HG02852 (cell line): Measurements from ENCODE around the gene CAVIN2.
A peak's percentile ranks its signal among the peaks of the same experiment; 100 is the strongest.

Experiments
- ATAC-seq: cut with Tn5 transposase; IDR thresholded peaks from one replicate; pipeline ENCODE4 v1.9.1; 2021; ENCODE audit warnings: mild to moderate bottlenecking, moderate library complexity; ENCODE audit not compliant: unreplicated experiment

The CAVIN2 gene

GRCh38 chr2:191866195-191866594 is 19.3 kb upstream of the CAVIN2 start:
- no peak for ATAC-seq

GRCh38 chr2:191864628-191865374 is 17.9 kb upstream of the CAVIN2 start:
- ATAC-seq = no peak

- ATAC-seq = no peak
Observed at GRCh38 chr2:191863988-191864387, 17.1 kb upstream of the CAVIN2 start.

GRCh38 chr2:191862156-191862775 is 15.4 kb upstream of the CAVIN2 start:
- no peak for ATAC-seq

- ATAC-seq = no peak
Observed at GRCh38 chr2:191860760-191861466, 14.0 kb upstream of the CAVIN2 start.

- ATAC-seq = no peak
Observed at GRCh38 chr2:191859681-191860080, 12.8 kb upstream of the CAVIN2 start.

GRCh38 chr2:191857886-191858285 is 11.0 kb upstream of the CAVIN2 start:
- no peak for ATAC-seq

- ATAC-seq = no peak
Observed at GRCh38 chr2:191857259-191857805, 10.4 kb upstream of the CAVIN2 start.

- ATAC-seq = no peak
Observed at GRCh38 chr2:191856111-191856876, 9.4 kb upstream of the CAVIN2 start.

- no peak for ATAC-seq
Observed at GRCh38 chr2:191855382-191855781, 8.5 kb upstream of the CAVIN2 start.

GRCh38 chr2:191854382-191855372 is 7.8 kb upstream of the CAVIN2 start:
- ATAC-seq = no peak

GRCh38 chr2:191853843-191854242 is 7.0 kb upstream of the CAVIN2 start:
- ATAC-seq = no peak

- no peak for ATAC-seq
Observed at GRCh38 chr2:191851158-191851557, 4.3 kb upstream of the CAVIN2 start.

GRCh38 chr2:191848771-191849767 is 2.2 kb upstream of the CAVIN2 start:
- no peak for ATAC-seq

GRCh38 chr2:191847764-191848163 is 876 bp upstream of the CAVIN2 start:
- no peak for ATAC-seq

- ATAC-seq = peak; percentile 19
Observed at GRCh38 chr2:191845876-191846514, 893 bp downstream of the CAVIN2 start.

GRCh38 chr2:191845248-191845715 is 1.6 kb downstream of the CAVIN2 start:
- no peak for ATAC-seq

- ATAC-seq = no peak
Observed at GRCh38 chr2:191844706-191845105, 2.2 kb downstream of the CAVIN2 start.
